SK-N-SH (cell line): ENCODE results near the gene PTCD2.

Experiments used
- CTCF ChIP-seq: fragments of 200-600 bp; sonication (generic); IDR thresholded peaks from 2 replicates; pipeline ENCODE4 v1.6.1; 2017; ENCODE audit warnings: antibody characterized with exemption, mild to moderate bottlenecking, moderate library complexity
- ELF1 ChIP-seq: IDR thresholded peaks from 2 replicates; pipeline ENCODE4 v1.4.0; 2012
- EP300 ChIP-seq, 2 experiments: IDR thresholded peaks; 2 replicates each; pipeline versions ENCODE4 v1.4.0 to v1.6.1; 2012; ENCODE audit warnings: borderline replicate concordance in 1 of 2, low read depth in 1 of 2, low read length in 1 of 2
- FOSL2 ChIP-seq: IDR thresholded peaks from 2 replicates; pipeline ENCODE4 v1.4.0; 2012; ENCODE audit warnings: low read depth, mild to moderate bottlenecking, moderate library complexity, borderline replicate concordance
- JUND ChIP-seq: IDR thresholded peaks from 2 replicates; pipeline ENCODE4 v1.4.0; 2012
- POLR2AphosphoS5 ChIP-seq: IDR thresholded peaks from 2 replicates; pipeline ENCODE4 v1.6.1; 2012; ENCODE audit warnings: low read depth, low read length
- RAD21 ChIP-seq: IDR thresholded peaks from 2 replicates; pipeline ENCODE4 v1.6.1; 2012; ENCODE audit warnings: mild to moderate bottlenecking, low read length
- REST ChIP-seq: IDR thresholded peaks from 2 replicates; pipeline ENCODE4 v1.6.1; 2012; ENCODE audit warnings: mild to moderate bottlenecking, low read depth, low read length, moderate library complexity
- SIN3A ChIP-seq: IDR thresholded peaks from 2 replicates; pipeline ENCODE4 v1.6.1; 2012; ENCODE audit warnings: low read depth, mild to moderate bottlenecking, low read length, moderate library complexity, borderline replicate concordance
- TEAD4 ChIP-seq: IDR thresholded peaks from 2 replicates; pipeline ENCODE4 v1.4.0; 2012; ENCODE audit warnings: mild to moderate bottlenecking, borderline replicate concordance; ENCODE audit not compliant: insufficient read depth
- USF1 ChIP-seq: IDR thresholded peaks from 2 replicates; pipeline ENCODE4 v1.4.0; 2012; ENCODE audit warnings: low read depth, borderline replicate concordance
- ZBTB33 ChIP-seq: IDR thresholded peaks from 2 replicates; pipeline ENCODE4 v1.4.0; 2012; ENCODE audit warnings: low read depth, borderline replicate concordance

GRCh38 chr5:72386639-72387038, 66.5 kb downstream of the PTCD2 start:
- TF ChIP-seq CTCF: no peak
- no peak for TF ChIP-seq RAD21
- no peak for TF ChIP-seq SIN3A
- no peak for TF ChIP-seq JUND
- TF ChIP-seq ZBTB33: no peak
- TF ChIP-seq USF1: no peak
- no peak for TF ChIP-seq POLR2AphosphoS5
- TF ChIP-seq ELF1: no peak
- no peak for TF ChIP-seq TEAD4
- TF ChIP-seq EP300 (IDR thresholded peaks at IDR 0.05; ENCODE audit: borderline replicate concordance in 1 of 2, low read depth in 1 of 2, low read length in 1 of 2): no peak
- TF ChIP-seq FOSL2: no peak
- TF ChIP-seq REST: no peak
